Mesendoderm (in vitro differentiated cells): ENCODE measurements around the gene PPP1R13B.

Experiments used
- DNase-seq: peaks from one replicate; pipeline ENCODE4 v3.0.0; 2013
- H2AK5ac ChIP-seq: 2 replicates; pipeline ENCODE4 v1.6.1; 2013; ENCODE audit warnings: low read length, inconsistent platforms
- H2BK120ac ChIP-seq: 2 replicates; pipeline ENCODE4 v1.6.1; 2013; ENCODE audit warnings: low read depth, mild to moderate bottlenecking, low read length, moderate library complexity, mixed read lengths
- H2BK15ac ChIP-seq: replicated peaks from 2 replicates; pipeline ENCODE4 v1.6.1; 2013; ENCODE audit warnings: low read depth, mild to moderate bottlenecking, moderate library complexity
- H2BK5ac ChIP-seq: 2 replicates; pipeline ENCODE4 v1.6.1; 2013; ENCODE audit warnings: low read length, inconsistent platforms
- H3K18ac ChIP-seq: 2 replicates; pipeline ENCODE4 v1.6.1; 2013; ENCODE audit warnings: mild to moderate bottlenecking, low read length, mixed read lengths
- H3K23ac ChIP-seq: one replicate; pipeline ENCODE4 v1.6.1; 2013; ENCODE audit warnings: low read length
- H3K27ac ChIP-seq: 2 replicates; pipeline ENCODE4 v1.5.1; 2013; ENCODE audit warnings: low read depth, mild to moderate bottlenecking, inconsistent platforms, low read length, moderate library complexity
- H3K27me3 ChIP-seq: 2 replicates; pipeline ENCODE4 v1.6.1; 2013; ENCODE audit warnings: low read length, control low read depth, mild to moderate bottlenecking, inconsistent platforms; ENCODE audit not compliant: insufficient read depth, poor library complexity
- H3K36me3 ChIP-seq: 2 replicates; pipeline ENCODE4 v1.6.1; 2013; ENCODE audit warnings: low read length, inconsistent platforms; ENCODE audit not compliant: control insufficient read depth, insufficient read depth
- H3K4ac ChIP-seq: one replicate; pipeline ENCODE4 v1.6.1; 2013; ENCODE audit warnings: low read depth, mild to moderate bottlenecking, low read length, moderate library complexity
- H3K4me1 ChIP-seq: 2 replicates; pipeline ENCODE4 v1.6.1; 2013; ENCODE audit warnings: low read depth, low read length, inconsistent platforms; ENCODE audit not compliant: control insufficient read depth
- H3K4me2 ChIP-seq: 2 replicates; pipeline ENCODE4 v1.6.1; 2013; ENCODE audit warnings: low read length
- H3K4me3 ChIP-seq: 2 replicates; pipeline ENCODE4 v1.5.1; 2013; ENCODE audit warnings: mild to moderate bottlenecking, low read length
- H3K56ac ChIP-seq: one replicate; pipeline ENCODE4 v1.6.1; 2013; ENCODE audit warnings: low read length
- H3K79me1 ChIP-seq: 2 replicates; pipeline ENCODE4 v1.6.1; 2013; ENCODE audit warnings: low read length, inconsistent platforms
- H3K79me2 ChIP-seq: 2 replicates; pipeline ENCODE4 v1.6.1; 2013; ENCODE audit warnings: mild to moderate bottlenecking, low read length; ENCODE audit not compliant: control insufficient read depth, insufficient read depth
- H3K9ac ChIP-seq: 2 replicates; pipeline ENCODE4 v1.6.1; 2013; ENCODE audit warnings: low read length, inconsistent platforms
- H4K5ac ChIP-seq: one replicate; pipeline ENCODE4 v1.6.1; 2013; ENCODE audit warnings: low read length
- H4K8ac ChIP-seq: one replicate; pipeline ENCODE4 v1.6.1; 2013; ENCODE audit warnings: low read depth, mild to moderate bottlenecking, control low read depth, low read length, moderate library complexity
- WGBS: extraction: QIAGEN DNeasy Blood & Tissue Kit; methylation state at CpG from one replicate; pipeline ENCODE4 v1.1.7; 2013; ENCODE audit warnings: low lambda C conversion rate, missing lambda C conversion rate; ENCODE audit not compliant: insufficient coverage; ENCODE audit errors: extremely low coverage; 5-methylcytosine and 5-hydroxymethylcytosine counted together

The PPP1R13B gene

GRCh38 chr14:103870144-103870876 lies 22.9 kb upstream of the PPP1R13B start:
- H3K27ac ChIP-seq, result no peak overlapping the region
- H3K79me2 ChIP-seq, result no peaks in the 10 kb centered on the region
- H2BK15ac ChIP-seq, result no peak overlapping the region
- H2BK120ac ChIP-seq, result no peak overlapping the region
- H3K18ac ChIP-seq, result no peak overlapping the region
- H3K4me3 ChIP-seq, result no peak overlapping the region
- no peak overlapping the region for H4K8ac ChIP-seq
- H3K56ac ChIP-seq, result peak overlapping the region; percentile 34
- no peaks in the 10 kb centered on the region for H3K27me3 ChIP-seq
- H2AK5ac ChIP-seq, result no peak overlapping the region
- H3K9ac ChIP-seq, result no peak overlapping the region
- H3K4me2 ChIP-seq, result no peak overlapping the region
- no peak overlapping the region for H3K4ac ChIP-seq
- WGBS, result no CpG with 5 or more reads among the region's 9 CpGs
- H3K4me1 ChIP-seq, result peaks cover 5% of the 10 kb centered on the region
- H4K5ac ChIP-seq, result no peak overlapping the region
- no peaks in the 10 kb centered on the region for H3K79me1 ChIP-seq
- H2BK5ac ChIP-seq, result no peak overlapping the region
- no peaks in the 10 kb centered on the region for H3K36me3 ChIP-seq
- DNase-seq, result no peak
- H3K23ac ChIP-seq, result no peak overlapping the region

GRCh38 chr14:103869406-103870143 lies 22.2 kb upstream of the PPP1R13B start:
- Histone ChIP-seq H4K5ac (no peak overlapping the region), H3K27me3 (no peaks in the 10 kb centered on the region), H3K4ac (no peak overlapping the region), H3K4me2 (no peak overlapping the region), H3K4me1 (peaks cover 5% of the 10 kb centered on the region), H2BK15ac (no peak overlapping the region), H3K79me1 (no peaks in the 10 kb centered on the region), H4K8ac (no peak overlapping the region), H3K27ac (no peak overlapping the region), H3K79me2 (no peaks in the 10 kb centered on the region), H3K36me3 (no peaks in the 10 kb centered on the region), H3K56ac (peak overlapping the region; percentile 25), H2BK120ac (no peak overlapping the region), H3K4me3 (no peak overlapping the region), H3K23ac (no peak overlapping the region), H3K9ac (no peak overlapping the region), H2BK5ac (no peak overlapping the region), H3K18ac (no peak overlapping the region), H2AK5ac (no peak overlapping the region)
- no peak for DNase-seq
- no CpG with 5 or more reads among the region's 14 CpGs for WGBS

- no peaks in the 10 kb centered on the region for H3K27me3 ChIP-seq
- no peak overlapping the region for H4K5ac ChIP-seq
- H3K56ac ChIP-seq, result peak overlapping the region; percentile 56
- no peak for DNase-seq
- no peak overlapping the region for H2BK120ac ChIP-seq
- no peaks in the 10 kb centered on the region for H3K79me1 ChIP-seq
- no peak overlapping the region for H2BK15ac ChIP-seq
- H3K36me3 ChIP-seq, result no peaks in the 10 kb centered on the region
- H3K4me3 ChIP-seq, result no peak overlapping the region
- no peak overlapping the region for H2BK5ac ChIP-seq
- no peak overlapping the region for H4K8ac ChIP-seq
- no peak overlapping the region for H3K18ac ChIP-seq
- H3K4me2 ChIP-seq, result no peak overlapping the region
- H3K9ac ChIP-seq, result no peak overlapping the region
- H3K4ac ChIP-seq, result no peak overlapping the region
- WGBS, result no CpG with 5 or more reads among the region's 10 CpGs
- H2AK5ac ChIP-seq, result no peak overlapping the region
- no peak overlapping the region for H3K23ac ChIP-seq
- H3K27ac ChIP-seq, result no peak overlapping the region
- H3K79me2 ChIP-seq, result no peaks in the 10 kb centered on the region
- peaks cover 5% of the 10 kb centered on the region for H3K4me1 ChIP-seq
Measured at GRCh38 chr14:103868242-103868897, 21.0 kb upstream of the PPP1R13B start.

GRCh38 chr14:103867523-103867953 lies 20.2 kb upstream of the PPP1R13B start:
- Histone ChIP-seq H3K4me3 (no peak overlapping the region), H3K56ac (no peak overlapping the region), H3K4me2 (no peak overlapping the region), H4K8ac (no peak overlapping the region), H3K36me3 (no peaks in the 10 kb centered on the region), H3K23ac (no peak overlapping the region), H3K27me3 (no peaks in the 10 kb centered on the region), H4K5ac (no peak overlapping the region), H2BK120ac (no peak overlapping the region), H3K79me1 (no peaks in the 10 kb centered on the region), H2BK15ac (no peak overlapping the region), H3K4ac (no peak overlapping the region), H3K79me2 (no peaks in the 10 kb centered on the region), H3K9ac (no peak overlapping the region), H2BK5ac (no peak overlapping the region), H3K4me1 (peaks cover 4% of the 10 kb centered on the region), H3K18ac (no peak overlapping the region), H2AK5ac (no peak overlapping the region), H3K27ac (no peak overlapping the region)
- WGBS, result no CpG with 5 or more reads among the region's 10 CpGs
- DNase-seq, result no peak

GRCh38 chr14:103867020-103867419 lies 19.6 kb upstream of the PPP1R13B start:
- Histone ChIP-seq H3K4me2 (no peak overlapping the region), H3K27me3 (no peaks in the 10 kb centered on the region), H3K18ac (no peak overlapping the region), H3K4me1 (no peaks in the 10 kb centered on the region), H3K36me3 (no peaks in the 10 kb centered on the region), H3K56ac (no peak overlapping the region), H2AK5ac (no peak overlapping the region), H3K9ac (no peak overlapping the region), H4K8ac (no peak overlapping the region), H3K4ac (no peak overlapping the region), H3K79me1 (no peaks in the 10 kb centered on the region), H2BK15ac (no peak overlapping the region), H2BK120ac (no peak overlapping the region), H3K27ac (no peak overlapping the region), H3K23ac (no peak overlapping the region), H4K5ac (no peak overlapping the region), H3K79me2 (no peaks in the 10 kb centered on the region), H2BK5ac (no peak overlapping the region), H3K4me3 (no peak overlapping the region)
- WGBS, result no CpG with 5 or more reads among the region's 10 CpGs
- no peak for DNase-seq
